OCI-LY1 (cell line): Measurements from ENCODE around the gene FASTKD1.

ENCODE experiments used
- H2AFZ ChIP-seq: fragments of 200-600 bp; sonication (generic), shearing (Covaris generic); 2 replicates; pipeline ENCODE4 v1.6.0; 2014; ENCODE audit warnings: antibody characterized with exemption, mild to moderate bottlenecking, low read length
- H3F3A ChIP-seq: fragments of 200-600 bp; sonication (generic), shearing (Covaris generic); 2 replicates; pipeline ENCODE4 v1.6.0; 2014; ENCODE audit warnings: mild to moderate bottlenecking, antibody characterized with exemption, low read length, moderate library complexity; ENCODE audit not compliant: insufficient read depth
- H3K27ac ChIP-seq: fragments of 200-600 bp; sonication (generic); 2 replicates; pipeline ENCODE4 v1.5.1; 2014; ENCODE audit warnings: low read length, mixed run types, mild to moderate bottlenecking, low read depth; ENCODE audit not compliant: poor library complexity, severe bottlenecking
- H3K27me3 ChIP-seq: fragments of 200-600 bp; sonication (generic); 2 replicates; pipeline ENCODE4 v1.6.0; 2014; ENCODE audit warnings: antibody characterized with exemption, mild to moderate bottlenecking, low read length, moderate library complexity; ENCODE audit not compliant: insufficient read depth
- H3K36me3 ChIP-seq: fragments of 200-600 bp; sonication (generic); 2 replicates; pipeline ENCODE4 v1.6.1; 2014; ENCODE audit warnings: mild to moderate bottlenecking, antibody characterized with exemption, low read length, moderate library complexity, mixed read lengths; ENCODE audit not compliant: insufficient read depth
- H3K4me1 ChIP-seq: fragments of 200-600 bp; sonication (generic); 2 replicates; pipeline ENCODE4 v1.5.1; 2014; ENCODE audit warnings: mild to moderate bottlenecking, low read length, moderate library complexity; ENCODE audit not compliant: insufficient read depth, severe bottlenecking
- H3K4me2 ChIP-seq: fragments of 200-600 bp; sonication (generic), shearing (Covaris generic); 2 replicates; pipeline ENCODE4 v1.6.1; 2014; ENCODE audit warnings: low read length
- H3K4me3 ChIP-seq: fragments of 200-600 bp; sonication (generic); 2 replicates; pipeline ENCODE4 v1.5.1; 2014; ENCODE audit warnings: low read length, low read depth, mild to moderate bottlenecking, mixed read lengths; ENCODE audit not compliant: poor library complexity, severe bottlenecking
- H3K79me2 ChIP-seq: fragments of 200-600 bp; shearing (Covaris generic); 2 replicates; pipeline ENCODE4 v1.6.1; 2016; ENCODE audit warnings: mixed run types, low read length, mixed read lengths; ENCODE audit not compliant: insufficient read depth
- H3K9ac ChIP-seq: fragments of 200-600 bp; sonication (generic), shearing (Covaris generic); 2 replicates; pipeline ENCODE4 v1.6.1; 2014; ENCODE audit warnings: mild to moderate bottlenecking, low read length, mixed read lengths
- H3K9me2 ChIP-seq: fragments of 200-600 bp; sonication (generic), shearing (Covaris generic); 2 replicates; pipeline ENCODE4 v1.6.1; 2014; ENCODE audit warnings: low read depth, mild to moderate bottlenecking, low read length, mixed read lengths
- H3K9me3 ChIP-seq: fragments of 200-600 bp; shearing (Covaris generic); 2 replicates; pipeline ENCODE4 v1.6.1; 2014; ENCODE audit warnings: low read length, mixed read lengths
- H4K20me1 ChIP-seq: fragments of 200-600 bp; sonication (generic), shearing (Covaris generic); 2 replicates; pipeline ENCODE4 v1.6.0; 2016; ENCODE audit warnings: mild to moderate bottlenecking, low read length; ENCODE audit not compliant: insufficient read depth
- CTCF ChIP-seq: fragments of 200-600 bp; sonication (generic), shearing (Covaris generic); IDR thresholded peaks from 2 replicates; pipeline ENCODE4 v1.5.1; 2017; ENCODE audit warnings: mild to moderate bottlenecking, antibody characterized with exemption, low read length, moderate library complexity, mixed read lengths
- EZH2 ChIP-seq: fragments of 200-600 bp; sonication (generic), shearing (Covaris generic); IDR thresholded peaks from 2 replicates; pipeline ENCODE4 v1.8.0; 2017; ENCODE audit warnings: borderline replicate concordance, mixed run types, mild to moderate bottlenecking, antibody characterized with exemption, low read length, moderate library complexity, mixed read lengths

FASTKD1 gene

GRCh38 chr2:169486487-169486886, 87.2 kb downstream of the FASTKD1 start:
- no peaks in the 10 kb centered on the region for H3K27me3 ChIP-seq
- H3K9ac ChIP-seq: no peak overlapping the region
- no peak overlapping the region for H3K4me2 ChIP-seq
- no peaks in the 10 kb centered on the region for H3K4me1 ChIP-seq
- TF ChIP-seq EZH2 (no peak), CTCF (no peak)
- no peaks in the 10 kb centered on the region for H3K79me2 ChIP-seq
- no peak overlapping the region for H3K4me3 ChIP-seq
- no peaks in the 10 kb centered on the region for H3F3A ChIP-seq
- H2AFZ ChIP-seq: no peak overlapping the region
- H3K9me3 ChIP-seq: no peaks in the 10 kb centered on the region
- H3K27ac ChIP-seq: no peak overlapping the region
- H4K20me1 ChIP-seq: no peaks in the 10 kb centered on the region
- H3K36me3 ChIP-seq: no peaks in the 10 kb centered on the region
- no peaks in the 10 kb centered on the region for H3K9me2 ChIP-seq

GRCh38 chr2:169485650-169486138, 88.0 kb downstream of the FASTKD1 start:
- Histone ChIP-seq H3K9me3 (no peaks in the 10 kb centered on the region), H3K4me3 (no peak overlapping the region), H3K4me1 (no peaks in the 10 kb centered on the region), H3F3A (no peaks in the 10 kb centered on the region), H2AFZ (no peak overlapping the region), H3K9ac (no peak overlapping the region), H4K20me1 (no peaks in the 10 kb centered on the region), H3K36me3 (no peaks in the 10 kb centered on the region), H3K27me3 (no peaks in the 10 kb centered on the region), H3K79me2 (no peaks in the 10 kb centered on the region), H3K9me2 (no peaks in the 10 kb centered on the region), H3K27ac (no peak overlapping the region), H3K4me2 (no peak overlapping the region)
- TF ChIP-seq CTCF: no peak
- TF ChIP-seq EZH2: no peak

DNA sequence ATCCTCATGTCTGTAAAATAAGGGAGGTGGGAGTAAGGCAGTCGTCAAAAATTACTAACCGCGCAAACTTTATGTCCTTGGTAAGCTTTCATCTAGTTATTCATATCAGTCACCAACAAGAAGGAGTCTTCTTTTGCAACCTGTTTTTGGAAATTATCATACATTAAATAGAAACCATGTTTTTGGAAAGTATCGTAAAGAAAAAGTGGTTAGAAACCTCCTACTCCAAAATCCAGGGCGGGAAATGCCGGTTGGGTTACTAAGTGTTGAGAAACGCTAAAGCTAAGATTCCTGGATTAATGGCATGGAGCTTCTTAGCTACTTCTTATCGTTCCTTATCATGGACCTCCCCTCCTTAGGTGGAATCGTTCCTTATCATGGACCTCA, 93.6 kb downstream of the FASTKD1 start:
- Histone ChIP-seq H3K27ac (no peak overlapping the region), H3K9ac (peak overlapping the region; percentile 65)
- TF ChIP-seq EZH2 (no peak), CTCF (no peak)

More for the DNA sequence above, 93.6 kb downstream of the FASTKD1 start:
- Histone ChIP-seq H3K36me3 (no peaks in the 10 kb centered on the region), H3K9me3 (no peaks in the 10 kb centered on the region), H3K79me2 (no peaks in the 10 kb centered on the region), H4K20me1 (no peaks in the 10 kb centered on the region), H3K27me3 (no peaks in the 10 kb centered on the region), H3K4me2 (peak overlapping the region; percentile 94), H2AFZ (peak overlapping the region; percentile 26; the same call in 1 of the 2 replicates), H3K9me2 (no peaks in the 10 kb centered on the region), H3K4me3 (peak overlapping the region; percentile 75), H3K4me1 (peaks cover 12% of the 10 kb centered on the region), H3F3A (no peaks in the 10 kb centered on the region)
